A673 (cell line): ENCODE data around the gene FOXO1.

Source experiments
- EZH2 ChIP-seq: fragments of 200-600 bp; sonication (generic); IDR thresholded peaks from 2 replicates; pipeline ENCODE4 v1.6.1; 2017; ENCODE audit warnings: borderline replicate concordance, low read depth, mild to moderate bottlenecking, mixed read lengths, antibody characterized with exemption, low read length; ENCODE audit not compliant: poor library complexity, severe bottlenecking
- TF ChIP-seq, protein P1 (sequence below): fragments of 300-800, 200-600 bp; sonication (generic); conservative IDR thresholded peaks from 2 replicates; pipeline ENCODE4 v1.5.1; 2017; ENCODE audit warnings: low read depth, mild to moderate bottlenecking, antibody characterized with exemption, low read length, moderate library complexity, mixed read lengths

DNA sequence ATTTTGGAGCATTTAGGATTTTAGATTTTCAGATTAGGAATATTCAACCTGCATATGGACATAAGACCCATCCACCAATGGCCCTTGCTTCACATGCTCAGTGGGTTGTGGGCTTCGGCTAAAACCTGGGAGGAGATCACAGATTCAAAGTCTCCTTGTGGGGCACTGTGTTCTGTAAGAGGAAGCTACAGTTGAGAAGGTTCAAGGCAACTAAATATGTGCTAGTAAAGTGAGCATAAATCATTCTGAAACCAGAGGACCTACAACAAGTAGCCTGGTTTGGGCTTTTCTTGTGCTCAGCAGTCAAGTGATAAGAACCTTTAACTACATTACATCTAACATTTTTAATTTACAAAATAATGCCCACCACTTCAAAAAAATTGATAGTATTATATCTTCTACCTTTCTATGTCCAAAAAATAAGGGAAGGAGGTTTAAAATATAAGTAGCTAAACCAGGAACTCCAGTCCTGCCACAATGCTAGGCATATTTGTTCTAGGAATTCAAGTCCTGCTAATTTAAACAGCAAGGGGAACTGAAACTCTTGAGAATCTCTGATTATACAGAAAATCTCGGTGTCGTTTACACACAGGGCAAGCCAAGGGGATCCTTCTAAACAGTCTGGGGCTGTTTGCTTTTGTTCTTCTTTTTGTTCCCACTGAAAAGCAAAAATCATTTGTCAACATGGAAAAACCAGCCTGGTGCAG lies 36.6 kb downstream of the FOXO1 start:
- TF ChIP-seq, protein P1, sequence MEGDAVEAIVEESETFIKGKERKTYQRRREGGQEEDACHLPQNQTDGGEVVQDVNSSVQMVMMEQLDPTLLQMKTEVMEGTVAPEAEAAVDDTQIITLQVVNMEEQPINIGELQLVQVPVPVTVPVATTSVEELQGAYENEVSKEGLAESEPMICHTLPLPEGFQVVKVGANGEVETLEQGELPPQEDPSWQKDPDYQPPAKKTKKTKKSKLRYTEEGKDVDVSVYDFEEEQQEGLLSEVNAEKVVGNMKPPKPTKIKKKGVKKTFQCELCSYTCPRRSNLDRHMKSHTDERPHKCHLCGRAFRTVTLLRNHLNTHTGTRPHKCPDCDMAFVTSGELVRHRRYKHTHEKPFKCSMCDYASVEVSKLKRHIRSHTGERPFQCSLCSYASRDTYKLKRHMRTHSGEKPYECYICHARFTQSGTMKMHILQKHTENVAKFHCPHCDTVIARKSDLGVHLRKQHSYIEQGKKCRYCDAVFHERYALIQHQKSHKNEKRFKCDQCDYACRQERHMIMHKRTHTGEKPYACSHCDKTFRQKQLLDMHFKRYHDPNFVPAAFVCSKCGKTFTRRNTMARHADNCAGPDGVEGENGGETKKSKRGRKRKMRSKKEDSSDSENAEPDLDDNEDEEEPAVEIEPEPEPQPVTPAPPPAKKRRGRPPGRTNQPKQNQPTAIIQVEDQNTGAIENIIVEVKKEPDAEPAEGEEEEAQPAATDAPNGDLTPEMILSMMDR = no peak
- TF ChIP-seq EZH2 = no peak
